B cell (primary cell): ENCODE results near the gene LCN2. TPM values are rescaled to one million over a fixed set of nuclear protein-coding genes. Genes with fewer than 3 reads are reported as not detected.

Experiments
- ATAC-seq: fragments of 200-7000 bp; cut with Tn5 transposase; one replicate; pipeline ENCODE4 v1.10.0; 2021; ENCODE audit warnings: low read depth, mild to moderate bottlenecking, moderate number of reproducible peaks, moderate library complexity
- CTCF ChIA-PET: fragments of 350-600 bp; sonication (Branson Sonifier 250); formaldehyde crosslinking; loops from one replicate; lab custom pipeline; 2021; ENCODE audit warnings: antibody characterized with exemption, inconsistent platforms; lab: Charles Lee
- POLR2A ChIA-PET: fragments of 350-600 bp; sonication (Branson Sonifier 250); formaldehyde crosslinking; loops from one replicate; lab custom pipeline; 2021; ENCODE audit warnings: antibody characterized with exemption; lab: Charles Lee
- DNase-seq: peaks from one replicate; pipeline ENCODE4 v3.0.0; 2013
- H2AFZ ChIP-seq: 2 replicates; pipeline ENCODE4 v1.6.1; 2012; ENCODE audit warnings: mild to moderate bottlenecking, low read depth, low read length; ENCODE audit not compliant: insufficient read depth, poor library complexity, severe bottlenecking
- H3K27ac ChIP-seq, 2 donors: 1 replicate in 1 of 2; 2 replicates in 1 of 2; pipeline ENCODE4 v1.5.1; 2012 to 2013; ENCODE audit warnings: low read length in 2 of 2, mild to moderate bottlenecking in 2 of 2, moderate library complexity in 1 of 2
- H3K27me3 ChIP-seq, 4 experiments: fragments of 200-600 bp in 1 of 4; sonication (generic) in 1 of 4; replicated peaks in 1 of 4; 1 replicate in 2 of 4; 2 replicates in 2 of 4; pipeline versions ENCODE4 v1.6.1 to v1.7.0; 2013 to 2016; ENCODE audit warnings: low read length in 3 of 4, mild to moderate bottlenecking in 2 of 4, mixed read lengths in 1 of 4, moderate library complexity in 1 of 4; ENCODE audit not compliant: insufficient read depth in 4 of 4, control insufficient read depth in 3 of 4; ENCODE audit errors: control extremely low read depth in 1 of 4
- H3K36me3 ChIP-seq, 2 experiments: replicated peaks in 1 of 2; 1 replicate in 1 of 2; 2 replicates in 1 of 2; pipeline versions ENCODE4 v1.6.1 to v1.7.1; 2013; ENCODE audit warnings: low read length in 1 of 2; ENCODE audit not compliant: insufficient read depth in 2 of 2, control insufficient read depth in 1 of 2; ENCODE audit errors: control extremely low read depth in 1 of 2, extremely low read depth in 1 of 2
- H3K4me1 ChIP-seq, 2 donors: fragments of 200-600 bp in 1 of 2; sonication (generic) in 1 of 2; 1 replicate in 1 of 2; 2 replicates in 1 of 2; pipeline versions ENCODE4 v1.5.1 to v1.6.1; 2013 to 2017; ENCODE audit warnings: low read length in 2 of 2; ENCODE audit not compliant: control insufficient read depth in 2 of 2, insufficient read depth in 2 of 2
- H3K4me2 ChIP-seq: replicated peaks from 2 replicates; pipeline ENCODE3; 2012; ENCODE audit warnings: mild to moderate bottlenecking, low read depth, low read length; ENCODE audit not compliant: poor library complexity, severe bottlenecking
- H3K4me3 ChIP-seq, 5 experiments: fragments of 200-600 bp in 1 of 5; sonication (generic) in 1 of 5; 1 replicate in 3 of 5; 2 replicates in 2 of 5; pipeline versions ENCODE4 v1.5.1 to v1.7.0; 2011 to 2016; ENCODE audit warnings: low read length in 4 of 5, mild to moderate bottlenecking in 4 of 5, low read depth in 2 of 5, control low read depth in 1 of 5, moderate library complexity in 1 of 5; ENCODE audit not compliant: insufficient read depth in 1 of 5; ENCODE audit errors: control extremely low read depth in 1 of 5, extremely low read depth in 1 of 5
- H3K79me2 ChIP-seq: fragments of 200-600 bp; sonication (generic); one replicate; pipeline ENCODE4 v1.6.0; 2016; ENCODE audit warnings: low read length; ENCODE audit not compliant: control insufficient read depth, insufficient read depth
- H3K9ac ChIP-seq: fragments of 200-600 bp; sonication (generic); 2 replicates; pipeline ENCODE4 v1.6.1; 2017; ENCODE audit warnings: mild to moderate bottlenecking, low read length, moderate library complexity
- H3K9me3 ChIP-seq, 3 donors: one replicate each; pipeline versions ENCODE4 v1.6.1 to v1.7.1; 2013; ENCODE audit warnings: low read length in 2 of 3; ENCODE audit not compliant: control insufficient read depth in 2 of 3, insufficient read depth in 1 of 3; ENCODE audit errors: control extremely low read depth in 1 of 3
- H4K20me1 ChIP-seq: 2 replicates; pipeline ENCODE4 v1.6.0; 2012; ENCODE audit warnings: mild to moderate bottlenecking, low read length; ENCODE audit not compliant: insufficient read depth, control insufficient read depth, poor library complexity, severe bottlenecking
- H3K27ac Mint-ChIP-seq: one replicate; pipeline ENCODE4 v1.8.0; 2021; ENCODE audit warnings: mixed read lengths
- H3K27me3 Mint-ChIP-seq: one replicate; pipeline ENCODE4 v1.8.0; 2021; ENCODE audit warnings: mixed read lengths
- H3K4me1 Mint-ChIP-seq: one replicate; pipeline ENCODE4 v1.8.0; 2021; ENCODE audit warnings: mixed read lengths
- H3K4me3 Mint-ChIP-seq: one replicate; pipeline ENCODE4 v1.8.0; 2021; ENCODE audit warnings: mixed read lengths
- H3K9me3 Mint-ChIP-seq: one replicate; pipeline ENCODE4 v1.8.0; 2022; ENCODE audit warnings: mixed read lengths; ENCODE audit not compliant: insufficient read depth
- EZH2 ChIP-seq: IDR thresholded peaks from 2 replicates; pipeline ENCODE4 v1.6.1; 2012; ENCODE audit warnings: borderline replicate concordance, low read depth, mild to moderate bottlenecking, moderate library complexity, low read length; ENCODE audit not compliant: insufficient read depth, poor library complexity, severe bottlenecking
- WGBS: methylation state at CpG from one replicate; pipeline ENCODE4 v1.1.5; 2013; ENCODE audit warnings: missing lambda C conversion rate; ENCODE audit not compliant: insufficient coverage; 5-methylcytosine and 5-hydroxymethylcytosine counted together
- intact Hi-C: fragments of 100-400 bp; cut with micrococcal nuclease; formaldehyde crosslinking; loops from one replicate; pipeline ENCODE4 v1.10.0; 2022
- polyA plus RNA-seq: library from polyadenylated mRNA; depleted of rRNA; stranded (reverse); fragments of >200 nt; gene quantifications from 2 replicates; pipeline ENCODE4 v1.2.3, GENCODE V29; 2012
- total RNA-seq, 2 donors: library from RNA; stranded (reverse); fragments of 120-200 nt in 1 of 2; gene quantifications; 1 replicate in 1 of 2; 2 replicates in 1 of 2; pipeline versions ENCODE4 v1.2.3 to v1.2.4, GENCODE V29; 2013 to 2022
- TF ChIP-seq, protein P1 (sequence below): fragments of 200-600 bp; IDR thresholded peaks from one replicate; pipeline ENCODE4 v1.8.0; 2022; ENCODE audit warnings: antibody characterized with exemption, mild to moderate bottlenecking

The LCN2 gene
- total and polyA plus RNA-seq, 2 donors (not counting 1 experiment from before 2014, with no cell fraction given): not detected

GRCh38 chr9:128166169-128166568 lies 16.9 kb downstream of the LCN2 start:
- Histone ChIP-seq H3K79me2 (peaks cover 12% of the 10 kb centered on the region), H3K27ac (no peak overlapping the region), H3K4me3 (no peak overlapping the region), H3K9me3 (no peaks in the 10 kb centered on the region), H3K4me1 (peaks cover 1 to 2% of the 10 kb centered on the region in 2 donors), H3K27me3 (no peaks in the 10 kb centered on the region), H4K20me1 (no peaks in the 10 kb centered on the region), H3K4me2 (no peak overlapping the region), H3K36me3 (peaks cover 6 to 52% of the 10 kb centered on the region in 2 experiments), H2AFZ (no peak overlapping the region), H3K9ac (no peak overlapping the region)
- TF ChIP-seq, protein P1, sequence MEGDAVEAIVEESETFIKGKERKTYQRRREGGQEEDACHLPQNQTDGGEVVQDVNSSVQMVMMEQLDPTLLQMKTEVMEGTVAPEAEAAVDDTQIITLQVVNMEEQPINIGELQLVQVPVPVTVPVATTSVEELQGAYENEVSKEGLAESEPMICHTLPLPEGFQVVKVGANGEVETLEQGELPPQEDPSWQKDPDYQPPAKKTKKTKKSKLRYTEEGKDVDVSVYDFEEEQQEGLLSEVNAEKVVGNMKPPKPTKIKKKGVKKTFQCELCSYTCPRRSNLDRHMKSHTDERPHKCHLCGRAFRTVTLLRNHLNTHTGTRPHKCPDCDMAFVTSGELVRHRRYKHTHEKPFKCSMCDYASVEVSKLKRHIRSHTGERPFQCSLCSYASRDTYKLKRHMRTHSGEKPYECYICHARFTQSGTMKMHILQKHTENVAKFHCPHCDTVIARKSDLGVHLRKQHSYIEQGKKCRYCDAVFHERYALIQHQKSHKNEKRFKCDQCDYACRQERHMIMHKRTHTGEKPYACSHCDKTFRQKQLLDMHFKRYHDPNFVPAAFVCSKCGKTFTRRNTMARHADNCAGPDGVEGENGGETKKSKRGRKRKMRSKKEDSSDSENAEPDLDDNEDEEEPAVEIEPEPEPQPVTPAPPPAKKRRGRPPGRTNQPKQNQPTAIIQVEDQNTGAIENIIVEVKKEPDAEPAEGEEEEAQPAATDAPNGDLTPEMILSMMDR: no peak
- TF ChIP-seq EZH2: no peak
- DNase-seq (no peak), ATAC-seq (no peak)
- CTCF ChIA-PET: no interaction called here
- H3K4me1 Mint-ChIP-seq: peaks cover 7% of the 10 kb centered on the region
- WGBS: 95% methylated on average over 12 of the region's 18 CpGs
- H3K27ac Mint-ChIP-seq: no peak overlapping the region
- no peaks in the 10 kb centered on the region for H3K9me3 Mint-ChIP-seq
- no peaks in the 10 kb centered on the region for H3K27me3 Mint-ChIP-seq
- intact Hi-C loops: no loop called here
- POLR2A ChIA-PET: no interaction called here
- no peak overlapping the region for H3K4me3 Mint-ChIP-seq

DNA sequence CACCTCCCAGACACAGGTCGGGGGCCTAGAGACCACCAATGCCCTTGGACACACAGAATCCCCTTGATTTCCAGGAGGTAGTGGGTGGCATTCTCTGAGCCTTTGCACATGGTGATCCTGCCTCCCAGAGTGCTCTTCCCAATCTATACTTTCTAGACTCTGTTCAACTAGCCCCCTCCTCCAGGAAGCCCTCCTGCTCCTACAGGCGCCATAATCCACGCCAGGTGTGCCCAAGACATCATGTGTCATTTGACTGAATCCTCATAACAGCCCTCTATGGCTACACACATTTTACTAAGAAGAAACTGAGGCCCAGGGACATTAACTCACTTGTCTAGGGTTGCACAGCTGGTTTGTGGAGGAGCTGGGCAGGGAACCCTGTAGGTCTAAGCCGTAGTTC lies 18.0 kb downstream of the LCN2 start:
- no peaks in the 10 kb centered on the region for H3K9me3 Mint-ChIP-seq
- no peak for ATAC-seq
- H3K4me2 ChIP-seq: no peak overlapping the region
- ChIA-PET CTCF (no interaction called here), POLR2A (no interaction called here)
- H3K27ac Mint-ChIP-seq: no peak overlapping the region
- no peaks in the 10 kb centered on the region for H4K20me1 ChIP-seq
- H3K36me3 ChIP-seq: peaks cover 6 to 52% of the 10 kb centered on the region in 2 experiments
- H2AFZ ChIP-seq: no peak overlapping the region
- H3K79me2 ChIP-seq: peaks cover 9% of the 10 kb centered on the region
- H3K27me3 Mint-ChIP-seq: no peaks in the 10 kb centered on the region
- H3K4me3 Mint-ChIP-seq: no peak overlapping the region
- no peak overlapping the region for H3K27ac ChIP-seq
- H3K9me3 ChIP-seq: no peaks in the 10 kb centered on the region
- no peaks in the 10 kb centered on the region for H3K27me3 ChIP-seq
- intact Hi-C loops: no loop called here
- peaks cover 2% of the 10 kb centered on the region for H3K4me1 Mint-ChIP-seq
- DNase-seq: no peak
- no peak overlapping the region for H3K4me3 ChIP-seq
- no peak overlapping the region for H3K9ac ChIP-seq
- WGBS: 86% methylated on average over 1 of the region's 4 CpGs
- H3K4me1 ChIP-seq: no peaks in the 10 kb centered on the region
- no peak for TF ChIP-seq EZH2
- TF ChIP-seq, protein P1: no peak
